Right forelimb (tissue), 1 donor: ENCODE data around the gene RNF31.

ENCODE experiments used
- DNase-seq: peaks from one replicate; pipeline ENCODE4 v3.0.0-alpha.2; 2018

RNF31 gene

GRCh38 chr14:24138396-24139271, 8.7 kb upstream of the RNF31 start:
- no peak for DNase-seq

GRCh38 chr14:24139272-24139934, 7.9 kb upstream of the RNF31 start:
- DNase-seq = no peak

GRCh38 chr14:24141097-24141880, 6.0 kb upstream of the RNF31 start, which contains the start of gene EMC9:
EMC9 (minus strand) TSS chr14:24141591; CDS start chr14:24141304, 287 bp downstream.
- peak; percentile 99 for DNase-seq

GRCh38 chr14:24143511-24143910, 3.8 kb upstream of the RNF31 start:
- DNase-seq = no peak

GRCh38 chr14:24144451-24144850, 2.8 kb upstream of the RNF31 start:
- no peak for DNase-seq

GRCh38 chr14:24145219-24145618, 2.1 kb upstream of the RNF31 start:
- DNase-seq = no peak

GRCh38 chr14:24145690-24146452, 1.4 kb upstream of the RNF31 start:
- no peak for DNase-seq

GRCh38 chr14:24146453-24146977, 783 bp upstream of the RNF31 start, which contains the start of gene PSME2:
PSME2 (minus strand) TSS chr14:24146610; CDS start chr14:24146581, 29 bp downstream.
- DNase-seq = peak; percentile 94

- no peak for DNase-seq
These were observed 597 bp downstream of the RNF31 start for GRCh38 chr14:24147761-24148428.

GRCh38 chr14:24149302-24149969, 2.1 kb downstream of the RNF31 start:
- no peak for DNase-seq

- no peak for DNase-seq
These were observed 2.8 kb downstream of the RNF31 start for GRCh38 chr14:24150061-24150460.

- no peak for DNase-seq
These were observed 3.3 kb downstream of the RNF31 start for GRCh38 chr14:24150567-24150966.

GRCh38 chr14:24150993-24151392, 3.7 kb downstream of the RNF31 start:
- no peak for DNase-seq

- DNase-seq = no peak
These were observed 4.2 kb downstream of the RNF31 start for GRCh38 chr14:24151404-24152080.

GRCh38 chr14:24155100-24155499, 7.8 kb downstream of the RNF31 start:
- no peak for DNase-seq

- no peak for DNase-seq
These were observed 9.5 kb downstream of the RNF31 start for GRCh38 chr14:24156840-24157239.

GRCh38 chr14:24157331-24157730, 10.0 kb downstream of the RNF31 start:
- no peak for DNase-seq

GRCh38 chr14:24159777-24160498, 12.6 kb downstream of the RNF31 start:
- DNase-seq = no peak

- DNase-seq = no peak
These were observed 13.2 kb downstream of the RNF31 start for GRCh38 chr14:24160499-24160849.
